Nephron progenitor cell (in vitro differentiated cells): ENCODE measurements around the gene STK32A.

Experiments
- DNase-seq: peaks from one replicate; pipeline ENCODE4 v3.0.0; 2021
- H3K27ac Mint-ChIP-seq: 2 replicates; pipeline ENCODE4 v1.8.0; 2021; ENCODE audit warnings: mild to moderate bottlenecking, moderate library complexity, mixed read lengths
- H3K27me3 Mint-ChIP-seq: 2 replicates; pipeline ENCODE4 v1.8.0; 2021; ENCODE audit warnings: mild to moderate bottlenecking, low read depth, mixed read lengths; ENCODE audit not compliant: poor library complexity
- H3K36me3 Mint-ChIP-seq: 2 replicates; pipeline ENCODE4 v1.8.0; 2021; ENCODE audit warnings: low read depth, mixed read lengths
- H3K4me1 Mint-ChIP-seq: 2 replicates; pipeline ENCODE4 v1.8.0; 2021; ENCODE audit warnings: mixed read lengths
- H3K4me3 Mint-ChIP-seq: 2 replicates; pipeline ENCODE4 v1.8.0; 2021; ENCODE audit warnings: mild to moderate bottlenecking, moderate library complexity, mixed read lengths
- H3K9me3 Mint-ChIP-seq: 2 replicates; pipeline ENCODE4 v1.8.0; 2021; ENCODE audit warnings: mild to moderate bottlenecking, moderate library complexity, mixed read lengths
- TF ChIP-seq, protein P1 (sequence below): fragments of 200-600 bp; sonication (generic); IDR thresholded peaks from 2 replicates; pipeline ENCODE4 v1.5.0; 2021; ENCODE audit warnings: antibody characterized with exemption

The STK32A gene

GRCh38 chr5:147398860-147399259 is 164.0 kb downstream of the STK32A start:
- TF ChIP-seq, protein P1, sequence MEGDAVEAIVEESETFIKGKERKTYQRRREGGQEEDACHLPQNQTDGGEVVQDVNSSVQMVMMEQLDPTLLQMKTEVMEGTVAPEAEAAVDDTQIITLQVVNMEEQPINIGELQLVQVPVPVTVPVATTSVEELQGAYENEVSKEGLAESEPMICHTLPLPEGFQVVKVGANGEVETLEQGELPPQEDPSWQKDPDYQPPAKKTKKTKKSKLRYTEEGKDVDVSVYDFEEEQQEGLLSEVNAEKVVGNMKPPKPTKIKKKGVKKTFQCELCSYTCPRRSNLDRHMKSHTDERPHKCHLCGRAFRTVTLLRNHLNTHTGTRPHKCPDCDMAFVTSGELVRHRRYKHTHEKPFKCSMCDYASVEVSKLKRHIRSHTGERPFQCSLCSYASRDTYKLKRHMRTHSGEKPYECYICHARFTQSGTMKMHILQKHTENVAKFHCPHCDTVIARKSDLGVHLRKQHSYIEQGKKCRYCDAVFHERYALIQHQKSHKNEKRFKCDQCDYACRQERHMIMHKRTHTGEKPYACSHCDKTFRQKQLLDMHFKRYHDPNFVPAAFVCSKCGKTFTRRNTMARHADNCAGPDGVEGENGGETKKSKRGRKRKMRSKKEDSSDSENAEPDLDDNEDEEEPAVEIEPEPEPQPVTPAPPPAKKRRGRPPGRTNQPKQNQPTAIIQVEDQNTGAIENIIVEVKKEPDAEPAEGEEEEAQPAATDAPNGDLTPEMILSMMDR = no peak
- H3K9me3 Mint-ChIP-seq = no peaks in the 10 kb centered on the region
- H3K27me3 Mint-ChIP-seq = no peaks in the 10 kb centered on the region
- no peak for DNase-seq
- H3K36me3 Mint-ChIP-seq = peaks cover 58% of the 10 kb centered on the region
- no peak overlapping the region for H3K4me3 Mint-ChIP-seq
- H3K27ac Mint-ChIP-seq = no peak overlapping the region
- H3K4me1 Mint-ChIP-seq = peaks cover under 1% of the 10 kb centered on the region

DNA sequence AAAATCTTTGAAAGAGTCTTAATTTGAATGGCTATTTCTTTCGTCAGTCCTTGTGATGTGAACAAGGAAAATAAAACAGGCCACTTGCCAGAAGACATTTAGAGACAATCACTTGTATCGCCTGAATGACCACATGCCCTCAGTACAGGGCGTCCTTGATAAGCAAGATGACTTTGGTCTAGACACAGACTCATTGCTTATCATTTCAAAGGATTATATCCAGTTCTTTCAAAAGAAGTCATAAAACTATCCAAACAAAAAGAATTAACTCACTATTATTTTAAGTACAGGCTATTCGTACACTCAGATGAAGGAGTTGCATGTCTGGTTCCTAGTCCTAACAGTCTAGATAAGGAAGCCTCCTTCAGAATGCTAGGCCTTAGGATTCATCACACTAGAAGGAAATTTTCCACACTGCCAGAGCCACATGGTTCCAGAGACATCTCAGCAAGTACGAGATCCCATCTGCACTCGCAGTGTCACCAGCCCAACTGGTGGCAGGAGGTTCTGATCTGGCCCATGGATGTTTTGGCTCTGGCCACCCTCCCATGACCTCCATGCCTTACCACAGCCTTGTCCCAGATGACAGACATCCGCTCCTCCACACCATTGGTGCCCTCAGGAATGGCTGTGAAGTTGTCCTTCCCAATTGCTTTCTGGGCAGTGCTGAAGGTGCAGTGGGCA is 165.4 kb downstream of the STK32A start:
- TF ChIP-seq, protein P1 = no peak
- Mint-ChIP-seq H3K27ac (no peak overlapping the region), H3K36me3 (peaks cover 63% of the 10 kb centered on the region), H3K4me3 (no peak overlapping the region), H3K27me3 (no peaks in the 10 kb centered on the region), H3K4me1 (peaks cover 9% of the 10 kb centered on the region), H3K9me3 (no peaks in the 10 kb centered on the region)
- no peak for DNase-seq

DNA sequence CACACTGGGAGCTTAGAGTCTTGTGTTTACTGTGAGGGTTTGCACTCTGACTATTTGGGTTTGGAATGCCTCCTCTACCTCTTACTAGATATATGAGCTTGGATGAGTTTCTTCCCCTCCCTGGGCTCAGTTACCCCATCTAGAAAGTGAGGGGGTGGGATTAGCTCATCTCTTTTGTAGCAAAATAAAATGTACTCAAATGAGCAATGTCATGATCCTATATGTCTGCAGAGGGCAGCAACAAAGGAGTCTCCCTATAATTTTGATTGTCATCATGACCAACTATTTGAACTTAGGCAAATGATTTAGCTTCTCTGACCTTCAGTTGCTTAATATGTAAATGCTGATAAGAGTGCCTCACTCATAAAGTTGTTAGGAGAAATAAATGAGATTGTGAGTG is 166.1 kb downstream of the STK32A start:
- no peak overlapping the region for H3K4me3 Mint-ChIP-seq
- peaks cover 57% of the 10 kb centered on the region for H3K36me3 Mint-ChIP-seq
- no peak overlapping the region for H3K27ac Mint-ChIP-seq
- H3K27me3 Mint-ChIP-seq = no peaks in the 10 kb centered on the region
- no peak for DNase-seq
- no peaks in the 10 kb centered on the region for H3K9me3 Mint-ChIP-seq
- H3K4me1 Mint-ChIP-seq = peaks cover 9% of the 10 kb centered on the region
- TF ChIP-seq, protein P1 = no peak

DNA sequence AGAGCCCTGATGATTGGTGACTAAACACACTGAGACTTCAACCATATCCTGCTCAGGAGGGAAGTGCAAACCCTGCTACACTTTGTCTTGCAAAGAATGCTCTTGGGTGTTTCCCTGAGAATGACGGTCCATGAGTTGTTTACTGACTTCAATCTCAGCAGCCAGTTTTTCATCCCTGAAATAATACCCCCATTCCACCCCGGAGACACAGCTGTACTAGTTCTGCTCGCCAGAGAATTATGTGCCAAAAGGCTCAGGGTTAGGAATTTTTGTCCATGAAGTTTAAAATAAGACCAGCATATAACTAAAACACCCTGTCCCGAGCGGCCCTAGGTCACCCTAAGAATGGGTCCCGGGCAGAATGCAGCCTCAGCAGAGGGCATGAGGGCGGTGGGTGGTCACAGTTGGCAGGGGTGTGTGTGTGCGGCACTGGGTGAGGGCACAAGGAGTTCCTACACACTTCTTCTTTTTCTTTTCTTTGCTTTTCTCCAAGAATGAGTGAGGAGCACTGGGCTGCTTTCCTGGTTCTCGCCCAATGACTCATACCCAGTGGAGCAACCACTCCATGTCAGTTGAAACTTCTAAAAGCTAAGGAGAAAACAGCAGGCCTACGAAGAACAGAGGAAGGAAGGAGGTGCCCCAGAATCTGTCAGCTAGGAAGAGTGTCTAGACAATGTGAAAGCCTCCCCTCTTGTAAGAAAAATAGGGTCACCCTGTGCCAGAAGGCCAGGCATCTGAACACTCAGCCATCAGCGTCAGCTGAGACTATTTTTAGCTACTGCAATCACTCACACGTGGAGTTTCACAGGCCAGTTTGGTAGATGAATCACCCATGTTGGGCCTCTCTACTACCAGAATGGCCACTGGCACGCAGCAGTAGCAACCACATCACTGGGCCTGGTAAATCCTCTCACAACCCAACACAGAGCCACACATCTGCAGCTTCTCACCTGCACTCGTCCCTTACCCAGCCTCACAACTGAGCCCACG is 169.1 kb downstream of the STK32A start:
- Mint-ChIP-seq H3K27me3 (no peaks in the 10 kb centered on the region), H3K9me3 (no peaks in the 10 kb centered on the region), H3K4me3 (no peak overlapping the region), H3K36me3 (peaks cover 61% of the 10 kb centered on the region), H3K4me1 (peaks cover 31% of the 10 kb centered on the region), H3K27ac (no peak overlapping the region)
- TF ChIP-seq, protein P1 = no peak
- no peak for DNase-seq

DNA sequence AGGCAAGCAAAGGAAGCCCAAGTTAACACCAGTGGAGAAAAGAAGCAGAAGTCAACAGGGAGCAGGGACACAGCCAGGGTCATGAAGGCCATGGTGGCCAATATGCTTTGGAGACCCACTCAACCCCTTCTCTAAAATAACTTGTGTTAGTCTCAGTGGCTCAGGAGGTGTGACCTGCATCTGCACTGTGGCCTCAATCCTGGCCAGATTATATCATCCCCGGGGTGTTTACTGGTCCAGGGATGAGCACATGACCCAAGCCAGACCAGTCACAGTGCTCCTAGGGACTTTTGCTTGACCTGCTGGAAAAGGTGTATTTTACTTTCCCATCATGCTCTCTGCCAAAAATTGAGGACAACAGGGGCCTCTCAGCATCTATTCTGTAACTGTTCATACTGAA is 169.9 kb downstream of the STK32A start:
- DNase-seq = no peak
- Mint-ChIP-seq H3K27me3 (no peaks in the 10 kb centered on the region), H3K9me3 (no peaks in the 10 kb centered on the region), H3K36me3 (peaks cover 64% of the 10 kb centered on the region), H3K27ac (no peak overlapping the region), H3K4me1 (peaks cover 34% of the 10 kb centered on the region), H3K4me3 (no peak overlapping the region)
- TF ChIP-seq, protein P1 = no peak
